ENCODE measurements around the gene HPCAL1.

The HPCAL1 gene

DNA sequence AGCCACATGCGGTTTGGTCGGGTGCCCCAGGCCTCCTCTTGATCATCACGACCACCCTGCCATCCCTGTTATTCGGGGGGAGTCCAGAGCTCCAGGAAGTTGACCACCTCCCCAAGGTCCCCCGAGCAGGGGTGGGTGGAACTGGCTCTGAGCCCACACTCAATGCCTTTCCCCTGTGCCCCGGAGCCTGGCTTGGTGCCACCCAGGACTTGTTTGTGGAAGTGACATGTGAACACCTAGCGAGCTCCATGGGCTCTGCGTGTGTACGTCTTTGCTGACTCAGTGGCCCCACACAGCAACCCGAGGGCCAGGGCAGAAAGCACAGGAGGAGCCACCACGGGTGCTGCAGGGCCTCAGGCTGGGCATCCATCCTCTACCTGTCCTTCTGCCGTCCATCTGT, 112.9 kb downstream of the HPCAL1 start:
- H3K27me3 ChIP-seq (ENCODE audit: control insufficient read depth, insufficient read depth, low read length), result no peaks in the 10 kb centered on the region
- no peaks in the 10 kb centered on the region for H3K36me3 ChIP-seq (ENCODE audit: control insufficient read depth, insufficient read depth, low read length)
- no peaks in the 10 kb centered on the region for H3K4me1 ChIP-seq (ENCODE audit: control insufficient read depth, insufficient read depth, low read length)
- H3K9me3 ChIP-seq (ENCODE audit: control insufficient read depth, insufficient read depth, low read length), result no peaks in the 10 kb centered on the region
- no peak overlapping the region for H3K4me3 ChIP-seq (ENCODE audit: low read depth, low read length)
- H3K27ac ChIP-seq (ENCODE audit: low read depth, low read length), result no peak overlapping the region
- H3K9ac ChIP-seq (ENCODE audit: low read depth, low read length), result no peak overlapping the region

DNA sequence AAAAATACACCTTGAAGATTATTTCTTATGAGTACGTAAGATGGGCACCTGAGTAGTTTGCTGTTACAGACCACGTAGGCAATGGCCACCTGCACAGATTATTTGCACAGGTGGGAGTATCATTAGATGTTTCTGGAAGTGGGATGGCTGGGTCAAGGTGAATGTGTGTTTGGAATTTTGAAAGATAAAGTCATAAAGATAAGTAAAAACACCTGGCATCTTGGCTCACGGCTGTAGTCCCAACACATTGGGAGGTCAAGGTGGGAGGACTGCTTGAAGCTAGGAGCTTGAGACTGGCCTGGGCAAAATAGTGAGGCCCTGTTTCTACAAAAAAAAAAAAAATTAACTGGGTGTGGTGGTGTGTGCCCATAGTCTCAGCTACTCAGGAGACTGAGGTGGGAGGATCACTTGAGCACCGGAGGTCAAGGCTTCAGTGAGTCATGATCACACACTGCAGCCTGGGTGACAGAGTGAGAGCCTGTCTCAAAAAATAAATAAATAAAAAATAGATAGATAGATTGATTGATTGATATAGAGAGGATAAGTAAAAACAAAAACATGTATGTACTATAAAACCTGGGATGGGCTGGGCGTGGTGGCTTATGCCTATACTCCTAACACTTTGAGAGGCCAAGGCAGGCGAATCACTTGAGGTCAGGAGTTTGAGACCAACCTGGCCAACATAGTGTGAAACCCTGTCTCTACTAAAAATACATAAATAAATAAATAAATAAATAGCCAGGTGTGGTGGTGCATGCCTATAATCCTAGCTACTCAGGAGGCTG, 115.0 kb downstream of the HPCAL1 start:
- Histone ChIP-seq H3K9ac (ENCODE audit: low read depth, low read length) (no peak overlapping the region), H3K9me3 (ENCODE audit: control insufficient read depth, insufficient read depth, low read length) (no peaks in the 10 kb centered on the region), H3K36me3 (ENCODE audit: control insufficient read depth, insufficient read depth, low read length) (no peaks in the 10 kb centered on the region), H3K27me3 (ENCODE audit: control insufficient read depth, insufficient read depth, low read length) (no peaks in the 10 kb centered on the region), H3K27ac (ENCODE audit: low read depth, low read length) (no peak overlapping the region), H3K4me1 (ENCODE audit: control insufficient read depth, insufficient read depth, low read length) (no peaks in the 10 kb centered on the region), H3K4me3 (ENCODE audit: low read depth, low read length) (no peak overlapping the region)

DNA sequence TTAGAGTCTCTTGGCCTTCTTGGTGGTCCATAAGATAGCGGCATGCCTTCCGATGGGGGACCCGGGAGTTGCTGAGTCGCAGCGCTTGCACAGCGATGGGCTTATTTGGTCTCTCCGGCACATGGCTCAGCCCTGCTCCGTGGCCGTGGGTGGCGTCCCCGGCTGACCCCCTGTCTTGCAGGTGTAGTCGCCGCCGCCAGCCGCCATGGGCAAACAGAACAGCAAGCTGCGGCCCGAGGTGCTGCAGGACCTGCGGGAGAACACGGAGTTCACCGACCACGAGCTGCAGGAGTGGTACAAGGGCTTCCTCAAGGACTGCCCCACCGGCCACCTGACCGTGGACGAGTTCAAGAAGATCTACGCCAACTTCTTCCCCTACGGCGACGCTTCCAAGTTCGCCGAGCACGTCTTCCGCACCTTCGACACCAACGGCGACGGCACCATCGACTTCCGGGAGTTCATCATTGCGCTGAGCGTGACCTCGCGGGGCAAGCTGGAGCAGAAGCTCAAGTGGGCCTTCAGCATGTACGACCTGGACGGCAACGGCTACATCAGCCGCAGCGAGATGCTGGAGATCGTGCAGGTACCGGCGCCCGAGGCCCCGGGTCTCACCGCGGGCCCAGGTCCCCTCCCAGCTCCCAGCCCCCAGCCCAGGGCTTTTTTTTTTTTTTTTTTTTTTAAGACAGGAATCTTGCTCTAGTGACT, 117.0 kb downstream of the HPCAL1 start:
- Histone ChIP-seq H3K9ac (ENCODE audit: low read depth, low read length) (no peak overlapping the region), H3K4me3 (ENCODE audit: low read depth, low read length) (no peak overlapping the region), H3K9me3 (ENCODE audit: control insufficient read depth, insufficient read depth, low read length) (no peaks in the 10 kb centered on the region), H3K4me1 (ENCODE audit: control insufficient read depth, insufficient read depth, low read length) (no peaks in the 10 kb centered on the region), H3K36me3 (ENCODE audit: control insufficient read depth, insufficient read depth, low read length) (no peaks in the 10 kb centered on the region), H3K27ac (ENCODE audit: low read depth, low read length) (no peak overlapping the region), H3K27me3 (ENCODE audit: control insufficient read depth, insufficient read depth, low read length) (no peaks in the 10 kb centered on the region)

DNA sequence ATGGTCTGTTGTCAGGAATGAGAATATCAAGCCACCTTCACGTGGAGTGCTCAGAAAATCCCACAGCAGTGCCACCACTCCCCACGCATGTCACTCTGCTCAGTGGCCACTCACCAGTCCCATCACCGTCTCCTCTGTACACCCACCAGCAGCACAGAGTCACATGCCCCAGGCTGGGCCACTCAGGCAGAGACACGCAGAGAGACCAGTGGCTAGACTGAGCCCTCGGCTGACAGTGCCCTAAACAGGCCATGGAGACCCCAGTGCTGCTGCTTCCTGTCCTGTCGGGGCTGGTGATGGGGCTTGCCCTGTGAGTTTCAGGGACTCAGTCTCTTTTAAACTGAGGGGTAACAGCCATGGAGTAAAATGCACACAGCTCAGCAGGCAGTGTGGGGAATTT, 119.5 kb downstream of the HPCAL1 start:
- Histone ChIP-seq H3K36me3 (ENCODE audit: control insufficient read depth, insufficient read depth, low read length) (no peaks in the 10 kb centered on the region), H3K27me3 (ENCODE audit: control insufficient read depth, insufficient read depth, low read length) (no peaks in the 10 kb centered on the region), H3K27ac (ENCODE audit: low read depth, low read length) (no peak overlapping the region), H3K4me3 (ENCODE audit: low read depth, low read length) (no peak overlapping the region), H3K4me1 (ENCODE audit: control insufficient read depth, insufficient read depth, low read length) (no peaks in the 10 kb centered on the region), H3K9ac (ENCODE audit: low read depth, low read length) (no peak overlapping the region), H3K9me3 (ENCODE audit: control insufficient read depth, insufficient read depth, low read length) (no peaks in the 10 kb centered on the region)

DNA sequence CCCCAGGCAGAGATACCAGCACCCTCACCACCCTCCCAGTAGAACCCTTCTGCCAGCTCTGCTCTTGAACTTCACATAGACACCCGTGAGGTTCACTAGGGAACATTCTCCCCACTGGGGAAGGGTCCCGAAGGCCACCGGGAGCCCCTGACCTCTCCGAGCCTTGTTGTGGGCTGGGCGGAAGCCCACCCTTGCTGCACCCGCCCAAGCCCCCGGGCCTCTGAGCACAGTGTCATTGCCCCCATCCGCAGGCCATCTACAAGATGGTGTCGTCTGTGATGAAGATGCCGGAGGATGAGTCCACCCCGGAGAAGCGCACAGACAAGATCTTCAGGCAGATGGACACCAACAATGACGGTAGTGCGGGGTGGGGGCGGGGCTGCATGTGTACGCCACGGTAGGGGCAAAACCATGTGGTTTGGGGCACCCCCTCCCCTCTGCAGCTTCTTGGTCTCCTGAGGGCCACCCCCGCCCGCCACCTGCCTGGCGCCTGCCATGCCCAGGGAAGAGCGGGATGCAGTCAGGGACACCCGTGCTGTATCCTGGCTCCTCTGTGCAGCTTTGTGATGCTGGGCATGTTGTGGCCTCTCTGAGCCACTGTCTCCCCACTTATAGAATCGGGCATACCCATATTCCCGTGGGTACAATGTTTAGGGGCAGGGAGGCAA, 120.2 kb downstream of the HPCAL1 start:
- Histone ChIP-seq H3K36me3 (ENCODE audit: control insufficient read depth, insufficient read depth, low read length) (no peaks in the 10 kb centered on the region), H3K27me3 (ENCODE audit: control insufficient read depth, insufficient read depth, low read length) (no peaks in the 10 kb centered on the region), H3K27ac (ENCODE audit: low read depth, low read length) (no peak overlapping the region), H3K9ac (ENCODE audit: low read depth, low read length) (no peak overlapping the region), H3K4me3 (ENCODE audit: low read depth, low read length) (no peak overlapping the region), H3K4me1 (ENCODE audit: control insufficient read depth, insufficient read depth, low read length) (no peaks in the 10 kb centered on the region), H3K9me3 (ENCODE audit: control insufficient read depth, insufficient read depth, low read length) (no peaks in the 10 kb centered on the region)

DNA sequence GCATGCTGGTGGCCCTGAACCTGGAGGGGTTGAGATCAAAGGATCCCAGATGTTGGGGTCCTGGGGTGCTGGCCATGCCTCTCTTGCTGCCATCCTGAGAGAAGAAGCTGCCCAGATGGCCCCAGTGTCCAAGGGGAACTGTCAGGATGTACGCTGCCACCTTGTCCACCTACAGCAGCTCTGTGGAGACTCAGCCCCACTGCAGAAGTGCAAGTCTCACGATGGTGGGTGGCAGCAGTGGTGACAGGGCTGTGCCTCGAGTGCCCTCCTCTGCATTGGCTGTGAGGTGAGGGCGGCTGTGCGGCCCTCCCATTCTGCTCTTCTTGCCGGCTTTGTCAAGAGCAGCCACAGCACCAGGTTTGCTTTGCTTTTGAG, 120.7 kb downstream of the HPCAL1 start:
- H3K9ac ChIP-seq (ENCODE audit: low read depth, low read length), result no peak overlapping the region
- H3K4me1 ChIP-seq (ENCODE audit: control insufficient read depth, insufficient read depth, low read length), result no peaks in the 10 kb centered on the region
- H3K27me3 ChIP-seq (ENCODE audit: control insufficient read depth, insufficient read depth, low read length), result no peaks in the 10 kb centered on the region
- no peaks in the 10 kb centered on the region for H3K36me3 ChIP-seq (ENCODE audit: control insufficient read depth, insufficient read depth, low read length)
- H3K4me3 ChIP-seq (ENCODE audit: low read depth, low read length), result no peak overlapping the region
- no peak overlapping the region for H3K27ac ChIP-seq (ENCODE audit: low read depth, low read length)
- H3K9me3 ChIP-seq (ENCODE audit: control insufficient read depth, insufficient read depth, low read length), result no peaks in the 10 kb centered on the region

DNA sequence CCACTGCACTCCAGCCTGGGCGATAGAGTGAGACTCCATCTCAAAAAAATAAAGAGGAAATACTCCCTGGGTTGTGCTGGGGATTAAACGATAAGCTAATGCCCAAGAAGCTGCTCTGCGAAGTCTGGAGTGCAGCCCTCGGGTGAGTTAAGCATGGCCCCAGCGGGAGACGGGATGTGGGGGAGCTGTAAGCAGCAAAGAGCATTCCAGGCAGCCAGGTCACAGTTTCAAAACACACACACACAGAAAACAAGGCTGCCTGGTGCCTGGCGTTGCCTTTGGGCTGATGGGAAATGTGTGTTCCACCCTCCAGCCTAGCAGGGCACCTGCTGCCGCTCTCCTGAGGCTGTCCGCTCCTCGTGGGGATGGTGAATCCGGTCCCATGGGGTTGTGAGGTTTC, 121.3 kb downstream of the HPCAL1 start:
- Histone ChIP-seq H3K4me1 (ENCODE audit: control insufficient read depth, insufficient read depth, low read length) (no peaks in the 10 kb centered on the region), H3K9me3 (ENCODE audit: control insufficient read depth, insufficient read depth, low read length) (no peaks in the 10 kb centered on the region), H3K27me3 (ENCODE audit: control insufficient read depth, insufficient read depth, low read length) (no peaks in the 10 kb centered on the region), H3K36me3 (ENCODE audit: control insufficient read depth, insufficient read depth, low read length) (no peaks in the 10 kb centered on the region), H3K27ac (ENCODE audit: low read depth, low read length) (no peak overlapping the region), H3K4me3 (ENCODE audit: low read depth, low read length) (no peak overlapping the region), H3K9ac (ENCODE audit: low read depth, low read length) (no peak overlapping the region)

DNA sequence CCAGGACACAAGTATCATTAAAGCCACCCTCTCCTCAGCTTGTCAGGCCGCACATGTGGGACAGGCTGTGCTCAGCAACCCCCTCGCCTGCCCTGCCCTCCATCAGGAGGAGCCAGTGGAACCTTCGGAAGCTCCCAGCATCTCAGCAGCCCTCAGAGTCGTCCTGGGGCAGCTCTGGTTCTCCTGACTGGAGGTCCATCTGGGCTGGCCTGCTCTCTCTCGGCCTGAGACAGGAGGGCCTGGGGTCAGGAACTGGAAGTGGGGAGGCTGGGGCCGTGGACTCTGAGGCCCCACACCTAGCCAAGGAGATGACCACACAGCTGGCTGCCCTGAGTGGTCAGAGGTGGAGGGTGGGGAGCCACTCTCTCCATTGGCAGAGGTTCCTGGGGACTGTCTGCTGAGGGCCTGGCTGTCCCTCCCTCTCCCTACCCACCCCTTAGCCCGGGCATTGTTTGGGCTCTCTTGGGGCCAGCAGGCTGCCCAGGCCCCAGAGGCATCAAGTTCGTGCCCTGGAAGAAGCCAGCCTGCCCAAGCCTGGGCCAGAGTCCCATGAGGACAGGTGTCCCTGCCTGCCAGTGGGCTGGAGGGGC, 122.3 kb downstream of the HPCAL1 start:
- Histone ChIP-seq H3K27ac (ENCODE audit: low read depth, low read length) (no peak overlapping the region), H3K9me3 (ENCODE audit: control insufficient read depth, insufficient read depth, low read length) (no peaks in the 10 kb centered on the region), H3K27me3 (ENCODE audit: control insufficient read depth, insufficient read depth, low read length) (no peaks in the 10 kb centered on the region), H3K4me1 (ENCODE audit: control insufficient read depth, insufficient read depth, low read length) (no peaks in the 10 kb centered on the region), H3K36me3 (ENCODE audit: control insufficient read depth, insufficient read depth, low read length) (no peaks in the 10 kb centered on the region), H3K4me3 (ENCODE audit: low read depth, low read length) (no peak overlapping the region), H3K9ac (ENCODE audit: low read depth, low read length) (no peak overlapping the region)

DNA sequence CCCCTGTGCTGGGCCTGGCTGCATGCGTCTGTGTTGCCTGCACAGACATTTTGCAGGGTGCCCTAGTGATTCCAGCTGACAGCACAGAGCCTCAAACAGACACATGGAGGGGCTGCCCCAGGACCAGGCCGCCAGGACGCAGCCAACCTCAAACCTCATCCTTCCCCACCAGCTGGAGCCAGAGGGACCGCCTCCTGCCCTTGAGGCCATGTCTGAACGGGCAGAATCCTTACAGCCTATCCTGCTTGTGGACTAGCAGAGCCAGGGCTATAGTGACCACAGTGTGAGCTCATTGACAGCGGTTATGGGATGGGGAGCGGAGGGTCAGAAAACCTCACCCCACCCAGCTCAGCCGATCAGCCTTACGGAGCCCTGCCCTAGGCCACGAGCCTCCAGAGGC, 123.0 kb downstream of the HPCAL1 start:
- Histone ChIP-seq H3K9ac (ENCODE audit: low read depth, low read length) (no peak overlapping the region), H3K27ac (ENCODE audit: low read depth, low read length) (no peak overlapping the region), H3K4me3 (ENCODE audit: low read depth, low read length) (no peak overlapping the region), H3K27me3 (ENCODE audit: control insufficient read depth, insufficient read depth, low read length) (no peaks in the 10 kb centered on the region), H3K36me3 (ENCODE audit: control insufficient read depth, insufficient read depth, low read length) (no peaks in the 10 kb centered on the region), H3K4me1 (ENCODE audit: control insufficient read depth, insufficient read depth, low read length) (no peaks in the 10 kb centered on the region), H3K9me3 (ENCODE audit: control insufficient read depth, insufficient read depth, low read length) (no peaks in the 10 kb centered on the region)

DNA sequence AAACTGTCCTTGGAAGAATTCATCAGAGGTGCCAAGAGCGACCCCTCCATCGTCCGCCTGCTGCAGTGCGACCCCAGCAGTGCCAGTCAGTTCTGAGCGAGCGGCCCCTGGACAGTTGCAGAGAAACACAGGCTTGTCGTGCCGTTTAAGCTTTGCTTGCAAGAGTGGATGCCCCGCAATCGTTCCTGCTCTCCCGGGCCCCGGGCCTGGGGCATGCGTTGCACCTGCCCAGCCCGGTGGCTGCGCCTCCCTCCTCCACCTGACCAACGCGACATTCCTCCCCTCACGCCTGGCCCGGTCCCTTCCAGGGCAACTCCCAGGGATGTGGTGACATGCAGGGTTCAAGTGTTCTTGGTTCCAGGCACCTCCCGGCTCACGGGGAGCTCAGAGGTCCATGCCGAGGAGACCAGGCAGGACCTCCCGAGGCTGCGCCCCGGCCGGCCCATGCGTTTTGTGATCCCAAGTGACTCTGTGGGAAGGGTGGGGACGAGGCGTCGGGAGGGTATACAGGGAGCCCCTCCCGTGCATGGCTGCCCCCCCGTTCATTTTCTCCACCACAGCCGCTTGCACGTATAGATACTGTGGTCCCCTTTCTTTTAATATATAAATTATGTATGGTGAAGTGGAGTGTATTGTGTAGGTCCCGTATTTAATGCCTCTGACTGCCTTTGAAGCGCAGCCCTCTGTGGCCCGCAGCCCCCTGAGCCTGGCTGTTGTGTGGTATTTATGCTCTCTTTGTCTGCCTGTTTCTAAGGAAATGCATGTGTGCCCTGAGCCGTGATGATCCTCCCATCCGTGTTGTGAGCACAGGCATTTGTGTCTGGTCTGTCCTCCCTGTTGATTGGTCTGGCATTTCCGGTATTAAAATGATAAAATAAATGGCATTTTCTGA, 124.3 kb downstream of the HPCAL1 start:
- Histone ChIP-seq H3K36me3 (ENCODE audit: control insufficient read depth, insufficient read depth, low read length) (no peaks in the 10 kb centered on the region), H3K9me3 (ENCODE audit: control insufficient read depth, insufficient read depth, low read length) (no peaks in the 10 kb centered on the region), H3K4me3 (ENCODE audit: low read depth, low read length) (no peak overlapping the region), H3K27ac (ENCODE audit: low read depth, low read length) (no peak overlapping the region), H3K9ac (ENCODE audit: low read depth, low read length) (no peak overlapping the region), H3K4me1 (ENCODE audit: control insufficient read depth, insufficient read depth, low read length) (no peaks in the 10 kb centered on the region), H3K27me3 (ENCODE audit: control insufficient read depth, insufficient read depth, low read length) (peaks cover 7% of the 10 kb centered on the region)
